HG02870 (cell line): ENCODE measurements around the gene CMTM5.

Source experiments
- ATAC-seq: cut with Tn5 transposase; IDR thresholded peaks from one replicate; pipeline ENCODE4 v1.9.1; 2021; ENCODE audit warnings: mild to moderate bottlenecking, moderate library complexity; ENCODE audit not compliant: unreplicated experiment

CMTM5 gene

DNA sequence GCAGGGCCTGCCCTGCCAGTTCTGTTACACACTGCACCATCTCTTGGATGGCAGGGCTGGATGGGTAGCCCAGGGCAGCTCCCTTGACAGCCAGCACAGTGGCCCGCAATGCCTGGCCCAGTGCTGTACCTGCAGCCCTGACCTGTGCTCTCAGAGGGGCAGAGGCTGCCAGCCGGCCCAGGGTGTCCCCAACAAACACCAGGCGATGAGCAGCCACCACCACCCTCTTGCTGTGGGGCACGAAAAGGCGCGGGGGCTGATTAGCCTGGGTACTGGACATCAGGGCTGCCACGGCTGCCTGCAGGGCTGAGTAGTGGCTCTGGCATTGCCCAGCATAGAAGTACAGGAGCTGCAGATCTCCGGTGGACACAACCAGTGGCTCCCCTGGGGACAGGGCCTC is 19.6 kb upstream of the CMTM5 start:
- no peak for ATAC-seq

DNA sequence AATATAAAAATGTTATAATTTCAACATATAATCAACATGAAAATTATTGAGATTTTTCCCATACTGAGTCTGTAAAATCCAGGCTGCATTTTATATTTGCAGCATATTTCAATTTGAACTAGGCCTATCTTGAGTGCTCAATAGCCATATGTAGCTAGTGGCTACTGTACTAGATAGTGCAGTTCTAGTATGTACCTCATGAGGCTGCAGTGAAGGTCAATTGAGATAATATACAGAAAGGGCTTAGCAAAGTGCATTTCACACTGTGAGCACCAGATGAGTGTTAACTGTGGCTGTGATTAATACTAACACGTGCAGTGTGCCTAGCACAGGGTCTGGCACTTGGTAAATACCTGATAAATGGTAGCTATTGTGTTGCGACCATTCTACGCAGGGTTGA is 18.8 kb upstream of the CMTM5 start:
- no peak for ATAC-seq

DNA sequence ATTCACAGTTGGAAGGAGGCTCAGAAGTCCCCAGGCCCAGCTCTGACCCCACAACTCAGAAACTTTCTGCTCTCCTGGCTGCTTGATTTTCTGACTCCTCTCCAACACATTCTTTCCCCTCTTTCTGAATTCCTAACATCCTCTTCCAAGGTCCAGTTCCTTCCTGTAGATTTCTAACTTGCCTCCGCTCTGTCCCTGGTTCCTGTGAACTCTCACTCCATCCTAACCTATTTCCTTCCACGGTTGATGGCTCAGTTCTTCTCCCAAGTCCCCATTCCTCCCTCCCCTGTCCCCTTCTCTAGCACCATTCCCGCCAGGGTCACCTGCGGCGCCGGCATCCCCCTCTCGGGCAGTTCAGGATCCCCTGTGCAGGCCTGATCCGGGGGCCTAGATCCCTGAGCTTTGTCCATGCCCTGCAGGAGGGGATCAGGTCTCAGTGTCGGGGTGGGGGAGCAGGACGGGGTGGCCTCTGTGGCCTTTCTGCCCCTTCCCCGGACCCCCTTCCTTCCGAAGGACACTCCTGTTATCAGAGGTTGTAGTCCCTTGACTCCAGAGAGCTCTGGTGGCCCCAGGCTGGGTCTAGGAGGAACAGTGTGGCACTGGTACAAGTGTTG is 18.2 kb upstream of the CMTM5 start:
- no peak for ATAC-seq

DNA sequence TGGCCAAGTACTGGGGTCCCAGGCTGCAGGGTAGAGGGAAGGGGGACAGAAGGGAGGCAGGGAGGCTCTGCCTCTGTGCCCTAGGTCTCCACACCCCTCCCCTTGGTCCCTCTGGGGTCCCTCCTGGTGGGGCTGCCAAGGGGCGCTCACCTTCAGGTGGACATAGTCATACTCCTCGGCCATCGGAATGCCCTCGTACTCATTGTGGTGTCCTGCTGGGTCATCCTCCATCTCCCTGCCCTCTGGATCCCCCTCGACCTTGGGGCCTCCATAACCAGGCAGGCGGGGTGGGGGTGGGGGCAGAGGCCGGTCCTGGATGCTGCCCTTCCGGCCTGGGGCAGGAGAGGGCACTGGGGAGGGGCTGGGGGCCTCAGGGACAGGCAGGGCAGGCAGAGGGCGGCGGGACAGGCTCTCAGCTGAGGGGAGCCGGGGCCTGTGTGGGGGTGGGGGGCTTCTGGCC is 17.6 kb upstream of the CMTM5 start:
- no peak for ATAC-seq

DNA sequence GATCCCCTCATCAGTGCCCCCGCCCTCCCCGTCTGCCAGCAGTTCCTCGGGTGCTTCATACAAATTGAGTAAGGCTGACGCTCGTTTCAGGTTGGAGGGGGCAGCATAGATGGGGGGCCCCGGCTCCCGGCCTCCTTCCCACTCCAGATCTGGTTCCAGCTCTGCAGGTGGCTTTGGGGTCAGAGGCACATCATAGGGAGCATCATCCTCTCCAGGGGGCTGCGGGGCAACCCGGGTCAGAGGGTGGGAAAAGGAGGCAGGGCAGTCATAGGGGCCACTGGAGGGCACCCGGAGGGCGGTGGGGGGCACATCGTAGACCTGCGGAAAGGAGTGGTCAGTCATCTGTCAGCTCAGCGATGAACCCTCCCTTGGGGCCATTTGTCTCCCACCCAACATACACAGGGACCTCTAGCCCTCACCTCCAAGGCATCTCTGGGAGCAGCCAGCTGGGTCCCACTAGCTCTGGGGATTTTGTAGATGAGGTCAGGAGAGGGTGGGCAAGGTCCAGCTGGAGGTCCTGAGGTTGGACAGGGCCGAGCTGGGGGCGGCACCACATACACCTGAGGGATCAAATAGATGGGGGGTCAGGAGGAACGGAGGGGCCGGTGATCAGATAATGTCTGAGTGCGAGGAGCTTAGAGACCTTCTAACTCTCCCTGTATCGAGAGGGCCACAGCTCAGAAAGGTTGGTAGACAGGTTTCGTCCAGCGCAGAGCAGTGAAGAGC is 17.0 kb upstream of the CMTM5 start:
- no peak for ATAC-seq

DNA sequence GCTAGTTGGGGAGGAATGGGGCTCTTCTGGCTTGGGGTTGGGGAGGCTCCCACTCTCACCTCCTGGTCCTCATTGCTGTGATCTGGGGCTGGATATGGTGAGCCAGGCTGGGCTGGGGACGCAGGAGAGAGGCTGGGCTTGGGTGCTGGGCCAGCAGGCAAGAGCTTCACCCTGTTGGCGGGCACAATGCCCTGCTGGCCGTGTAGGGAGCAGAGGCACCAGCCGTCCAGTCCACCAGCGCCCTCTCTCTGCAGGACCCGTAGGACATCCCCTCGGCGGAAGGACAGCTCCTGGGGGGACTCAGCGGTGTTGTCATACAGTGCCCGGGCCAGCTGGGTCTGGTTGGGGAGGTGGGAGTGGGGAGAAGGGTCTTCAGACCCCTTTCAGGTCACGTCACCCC is 16.4 kb upstream of the CMTM5 start:
- ATAC-seq, result no peak

DNA sequence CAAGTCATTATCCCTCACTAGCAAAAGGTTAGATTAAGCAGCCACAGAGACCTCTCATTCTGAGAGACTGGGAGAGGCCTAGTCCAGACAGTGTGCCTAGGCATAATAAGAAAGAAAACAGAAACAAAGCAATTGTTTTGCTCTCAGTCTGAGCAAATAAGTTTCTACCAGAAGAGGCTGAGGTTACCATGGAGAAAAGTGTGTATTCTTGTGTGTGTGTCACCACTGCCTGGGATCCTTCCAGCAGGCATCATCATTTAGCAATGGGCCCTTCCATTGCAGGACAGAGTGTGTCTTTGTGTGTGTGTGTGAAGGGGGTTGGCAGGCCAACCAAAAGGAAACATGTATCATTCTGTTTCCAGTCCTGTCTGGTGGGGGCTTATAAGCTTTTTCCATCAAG is 15.5 kb upstream of the CMTM5 start:
- peak; percentile 85 for ATAC-seq

DNA sequence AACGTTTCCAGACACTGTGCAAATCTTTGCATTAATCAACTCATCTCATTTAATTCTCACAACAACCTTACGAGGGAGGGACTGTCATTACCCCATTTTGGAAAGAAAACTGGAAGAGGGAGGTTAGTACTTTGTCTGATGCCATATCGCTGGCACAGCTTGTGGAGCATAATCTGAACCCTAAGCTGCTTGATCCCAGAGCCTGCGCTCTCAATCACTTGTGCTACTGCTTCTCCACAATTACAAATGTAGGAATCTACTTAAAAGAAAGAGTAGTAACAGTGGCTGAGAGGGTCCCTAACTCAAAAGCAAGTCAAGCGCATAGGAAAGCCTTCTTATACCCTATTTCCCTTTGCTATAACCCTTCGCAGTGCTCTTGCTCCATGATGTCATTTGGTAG is 15.1 kb upstream of the CMTM5 start:
- no peak for ATAC-seq

DNA sequence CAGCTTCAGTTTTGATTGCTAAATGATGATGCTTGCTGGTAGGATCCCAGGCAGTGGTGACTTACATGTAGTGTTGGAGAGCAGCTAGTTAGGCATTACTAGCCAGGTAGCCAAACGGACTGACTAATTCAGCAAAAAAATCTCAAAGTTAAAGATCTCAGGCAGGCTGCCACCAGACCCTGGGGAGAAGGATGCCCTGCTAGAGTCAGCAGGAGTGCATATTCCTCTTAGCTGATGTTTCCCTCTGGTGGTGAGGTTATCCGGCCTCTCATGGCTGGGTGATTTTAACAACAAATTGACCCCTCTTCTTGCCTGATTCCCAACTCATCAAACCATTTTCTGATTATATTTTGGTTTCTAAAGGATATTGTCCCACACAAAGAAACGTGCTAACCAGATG is 14.6 kb upstream of the CMTM5 start:
- no peak for ATAC-seq

DNA sequence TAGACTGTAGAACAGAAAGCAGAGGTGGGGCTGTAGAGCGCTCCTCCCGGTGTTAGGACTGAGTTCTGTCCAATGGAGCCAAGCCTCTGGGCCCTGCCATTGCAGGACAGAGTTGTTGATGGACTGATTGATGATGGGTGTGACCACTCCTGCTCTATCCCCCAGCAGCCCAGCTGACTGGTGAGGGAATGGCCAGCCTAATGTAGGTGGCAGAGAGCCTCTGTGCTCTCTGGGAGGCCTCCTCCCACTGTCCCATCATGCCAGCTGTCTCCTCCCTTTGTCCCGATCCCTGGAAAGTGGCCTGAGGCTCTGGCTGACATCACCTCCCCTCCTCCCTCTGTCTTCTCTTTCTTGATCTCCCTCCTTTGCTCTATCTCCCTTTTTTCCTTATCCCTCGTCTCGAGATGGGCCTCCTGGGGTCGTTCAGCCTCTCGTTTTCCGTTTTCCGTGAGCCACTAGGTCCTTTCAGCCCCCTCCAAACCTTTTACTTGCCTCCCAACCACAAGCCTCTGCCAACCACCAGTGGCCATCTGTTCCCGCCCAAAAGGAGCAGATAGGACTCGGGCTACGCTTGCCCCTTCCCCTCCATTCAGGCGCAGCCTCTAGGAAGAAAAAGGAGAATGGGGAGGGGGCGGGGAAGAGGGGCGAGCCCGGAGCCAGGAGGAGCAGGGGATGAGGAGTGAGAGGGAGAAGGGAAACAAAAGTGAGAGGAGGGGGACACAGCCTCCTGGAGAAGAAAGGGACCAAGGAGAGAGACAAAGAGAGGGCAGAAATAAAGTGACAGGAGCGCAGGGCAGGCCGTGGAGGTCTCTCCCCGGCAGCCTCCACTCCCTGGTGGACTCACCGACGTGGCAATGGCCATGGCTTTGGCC is 12.4 kb upstream of the CMTM5 start:
- no peak for ATAC-seq

DNA sequence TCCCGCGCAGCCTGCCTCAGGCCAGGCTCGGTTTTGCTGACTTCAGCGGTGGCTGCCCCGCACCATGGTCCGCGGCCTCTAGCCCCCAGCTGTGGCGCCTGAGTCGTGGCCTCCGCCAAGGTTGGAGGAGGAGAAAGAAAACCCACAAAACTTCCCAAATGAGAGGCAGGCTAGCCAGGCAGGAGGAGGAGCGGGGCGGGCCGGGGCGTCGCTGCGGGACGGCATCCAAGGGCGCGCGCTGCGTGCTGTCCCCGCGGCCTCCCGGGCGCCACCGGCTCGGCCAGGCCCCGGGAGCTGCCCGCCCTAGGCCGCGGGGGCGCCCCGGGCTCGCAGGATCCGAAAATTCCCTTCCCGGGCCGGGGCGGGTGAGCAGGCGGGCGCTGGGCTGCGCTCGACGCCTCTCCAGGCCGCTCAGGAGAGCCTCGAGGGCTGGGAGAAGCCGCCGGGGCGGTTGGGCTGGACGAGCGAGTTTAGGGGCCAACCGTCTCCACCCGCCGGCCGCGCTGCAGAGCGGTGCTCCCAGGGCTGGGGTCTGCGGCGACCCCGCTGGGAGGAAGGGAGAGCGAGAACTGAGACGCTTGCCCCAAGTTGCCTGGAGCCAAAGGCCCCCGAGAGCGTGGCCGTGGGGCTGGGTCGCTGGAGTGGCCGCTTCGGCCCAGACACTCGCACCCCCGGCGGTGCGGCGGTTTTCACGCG is 11.7 kb upstream of the CMTM5 start, which contains the start of gene EFS:
TSS of gene EFS (minus strand) at position 137 of the 696 bp plus-strand sequence. CDS start 147 bp downstream, outside the sequence.
- ATAC-seq, result no peak

DNA sequence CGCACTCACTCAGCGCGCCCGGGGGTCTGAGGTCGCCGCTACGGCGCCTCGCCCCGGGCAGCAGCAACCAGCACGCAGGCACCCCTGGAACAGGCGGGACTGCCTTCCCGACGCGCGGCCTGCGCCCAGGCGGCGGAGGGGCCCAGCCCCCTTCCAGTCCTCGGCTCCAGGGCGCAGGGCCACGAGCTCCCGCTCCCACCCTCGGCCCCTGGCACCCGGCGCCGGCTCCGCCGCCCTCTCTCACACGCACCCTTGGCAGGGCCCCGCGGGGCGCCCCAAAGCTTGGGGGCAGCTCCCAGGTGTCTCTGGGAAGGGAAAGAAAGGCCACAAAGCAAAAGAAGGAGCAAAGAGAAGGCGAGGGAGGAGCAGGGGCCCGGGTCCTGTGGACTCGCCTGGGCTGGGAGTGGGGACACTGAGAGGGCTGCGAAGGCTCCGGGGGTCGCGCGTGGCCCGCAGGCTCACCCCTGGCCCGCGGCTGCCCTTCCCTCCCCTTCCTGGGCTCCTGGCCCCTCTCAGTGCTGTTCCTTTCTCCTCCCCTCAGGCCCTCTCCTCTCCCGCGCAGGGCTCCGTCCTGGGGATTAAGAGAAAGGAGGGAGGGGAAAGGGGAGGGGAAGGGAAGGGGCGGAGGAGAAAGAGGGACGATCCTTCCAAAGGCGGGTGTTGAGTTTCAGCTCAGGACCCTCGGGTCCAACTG is 11.0 kb upstream of the CMTM5 start:
- no peak for ATAC-seq

DNA sequence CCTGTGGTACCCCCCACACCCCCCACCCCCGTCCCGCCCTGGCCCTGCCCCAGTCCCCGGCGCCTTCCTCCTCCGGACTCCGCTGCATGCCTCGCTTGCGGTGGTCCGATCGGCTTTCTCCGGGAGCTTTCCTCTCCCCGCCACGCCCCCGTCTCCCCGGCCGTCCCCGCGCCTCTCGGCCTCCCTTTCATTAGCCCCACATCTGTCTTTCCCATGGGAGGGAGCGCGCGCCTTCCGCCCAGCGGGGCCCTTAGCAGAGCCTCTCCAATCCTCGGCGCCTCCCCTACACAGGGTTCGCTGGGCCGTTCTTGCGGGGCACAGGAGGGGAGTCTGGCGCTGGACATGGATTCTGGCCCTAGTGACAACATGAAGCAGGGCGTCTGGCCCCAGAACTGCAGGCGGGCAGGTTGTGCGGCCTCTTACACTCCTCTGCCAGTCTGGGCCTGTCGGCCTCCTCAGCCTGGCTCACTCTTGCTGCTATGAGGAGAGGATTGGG is 10.4 kb upstream of the CMTM5 start:
- ATAC-seq, result no peak

DNA sequence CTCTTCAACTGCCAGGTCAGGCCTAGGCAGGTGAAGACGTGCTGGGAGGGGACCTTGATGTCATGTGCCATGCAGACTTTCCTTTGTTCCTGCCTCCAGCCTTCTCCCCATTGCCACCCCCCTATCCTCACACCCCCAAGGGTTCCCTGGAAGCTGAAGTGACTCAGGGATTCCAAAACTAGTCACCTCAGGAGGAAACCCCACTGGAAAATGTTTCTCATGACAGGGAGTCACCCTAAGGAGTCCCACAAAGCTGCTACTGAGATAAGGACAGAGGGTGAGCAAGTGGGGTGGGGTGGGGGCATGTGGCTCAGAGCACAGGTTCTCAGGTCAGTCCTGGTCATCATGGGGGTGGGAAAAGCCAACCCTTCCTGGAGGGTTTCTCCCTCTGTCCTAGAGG is 6.6 kb upstream of the CMTM5 start:
- no peak for ATAC-seq

DNA sequence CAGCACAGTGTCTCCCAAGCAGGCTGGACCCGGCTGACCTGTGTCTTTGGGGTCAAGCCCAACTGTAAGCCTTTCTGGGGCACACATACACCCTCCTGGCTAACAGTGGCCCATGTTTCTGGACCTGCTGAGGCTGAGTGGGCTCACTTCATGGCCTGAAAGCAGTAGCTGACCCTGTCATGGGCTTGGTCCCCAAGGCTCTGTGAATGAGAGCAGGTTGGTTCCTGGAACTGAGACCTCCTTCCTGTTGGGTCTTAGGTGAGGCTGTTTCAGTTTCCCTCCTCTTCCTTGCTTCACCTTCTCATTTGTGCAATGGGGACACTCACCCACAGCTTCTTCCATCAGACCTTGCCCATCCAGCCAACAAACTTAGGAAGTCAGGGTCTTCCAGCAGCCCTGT is 5.0 kb upstream of the CMTM5 start:
- ATAC-seq, result no peak

DNA sequence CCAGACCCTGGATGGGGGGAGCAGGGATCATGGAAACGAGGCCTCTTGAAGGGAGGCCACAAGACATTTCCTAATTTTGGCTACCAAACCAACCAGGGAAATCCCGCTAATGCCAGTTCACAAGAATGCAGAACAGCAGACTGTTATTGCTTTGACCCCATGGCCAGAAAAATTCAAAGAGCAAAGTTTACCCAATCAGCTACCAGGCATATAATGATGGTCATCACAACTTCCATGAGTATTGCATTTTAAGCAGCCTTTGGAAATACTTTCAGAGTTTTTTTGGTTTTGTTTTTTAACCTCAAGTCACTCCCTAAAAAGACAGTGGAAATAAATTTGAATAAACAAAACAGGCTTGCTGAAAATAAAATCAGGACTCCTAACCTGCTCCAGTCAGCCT is 4.3 kb upstream of the CMTM5 start, which contains the start of gene IL25:
TSS of gene IL25 (plus strand) at position 301 of the 400 bp plus-strand sequence.
- no peak for ATAC-seq

DNA sequence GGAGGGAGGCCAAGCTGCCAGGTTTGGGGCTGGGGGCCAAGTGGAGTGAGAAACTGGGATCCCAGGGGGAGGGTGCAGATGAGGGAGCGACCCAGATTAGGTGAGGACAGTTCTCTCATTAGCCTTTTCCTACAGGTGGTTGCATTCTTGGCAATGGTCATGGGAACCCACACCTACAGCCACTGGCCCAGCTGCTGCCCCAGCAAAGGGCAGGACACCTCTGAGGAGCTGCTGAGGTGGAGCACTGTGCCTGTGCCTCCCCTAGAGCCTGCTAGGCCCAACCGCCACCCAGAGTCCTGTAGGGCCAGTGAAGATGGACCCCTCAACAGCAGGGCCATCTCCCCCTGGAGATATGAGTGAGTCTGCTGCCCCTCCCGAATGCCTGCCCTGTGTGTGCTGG is 3.8 kb upstream of the CMTM5 start:
- no peak for ATAC-seq

DNA sequence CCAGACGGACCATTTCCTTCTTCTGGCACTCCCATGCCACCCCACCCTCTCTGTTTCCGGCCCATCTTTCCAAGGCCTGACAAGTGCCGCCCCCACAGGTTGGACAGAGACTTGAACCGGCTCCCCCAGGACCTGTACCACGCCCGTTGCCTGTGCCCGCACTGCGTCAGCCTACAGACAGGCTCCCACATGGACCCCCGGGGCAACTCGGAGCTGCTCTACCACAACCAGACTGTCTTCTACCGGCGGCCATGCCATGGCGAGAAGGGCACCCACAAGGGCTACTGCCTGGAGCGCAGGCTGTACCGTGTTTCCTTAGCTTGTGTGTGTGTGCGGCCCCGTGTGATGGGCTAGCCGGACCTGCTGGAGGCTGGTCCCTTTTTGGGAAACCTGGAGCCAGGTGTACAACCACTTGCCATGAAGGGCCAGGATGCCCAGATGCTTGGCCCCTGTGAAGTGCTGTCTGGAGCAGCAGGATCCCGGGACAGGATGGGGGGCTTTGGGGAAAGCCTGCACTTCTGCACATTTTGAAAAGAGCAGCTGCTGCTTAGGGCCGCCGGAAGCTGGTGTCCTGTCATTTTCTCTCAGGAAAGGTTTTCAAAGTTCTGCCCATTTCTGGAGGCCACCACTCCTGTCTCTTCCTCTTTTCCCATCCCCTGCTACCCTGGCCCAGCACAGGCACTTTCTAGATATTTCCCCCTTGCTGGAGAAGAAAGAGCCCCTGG is 1.2 kb upstream of the CMTM5 start:
- no peak for ATAC-seq

DNA sequence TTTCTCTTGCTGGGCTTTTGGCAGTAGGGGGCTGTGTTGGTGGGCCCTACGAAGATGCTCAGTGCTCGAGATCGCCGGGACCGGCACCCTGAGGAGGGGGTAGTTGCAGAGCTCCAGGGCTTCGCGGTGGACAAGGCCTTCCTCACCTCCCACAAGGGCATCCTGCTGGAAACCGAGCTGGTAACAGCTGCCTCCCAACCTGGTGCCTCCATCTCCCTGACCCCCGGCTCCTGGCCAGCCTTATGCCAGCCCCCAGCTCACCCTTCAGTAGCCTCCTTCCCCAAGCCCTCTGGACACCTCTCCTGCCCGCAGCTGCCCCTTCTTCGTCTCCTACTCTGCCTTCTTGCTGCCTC is 328 bp downstream of the CMTM5 start:
- no peak for ATAC-seq
